Astrocyte (in vitro differentiated cells and primary cell): ENCODE measurements around the gene CDK14.

ENCODE experiments used
- EZH2 ChIP-seq: IDR thresholded peaks from 2 replicates; pipeline ENCODE4 v1.6.1; 2012; ENCODE audit warnings: mild to moderate bottlenecking, low read length, inconsistent platforms; ENCODE audit not compliant: insufficient read depth
- TF ChIP-seq, protein P1 (sequence below): IDR thresholded peaks from 2 replicates; pipeline ENCODE4 v1.5.1; 2011; ENCODE audit warnings: low read depth, mild to moderate bottlenecking, inconsistent platforms, low read length, moderate library complexity; ENCODE audit not compliant: insufficient read depth

DNA sequence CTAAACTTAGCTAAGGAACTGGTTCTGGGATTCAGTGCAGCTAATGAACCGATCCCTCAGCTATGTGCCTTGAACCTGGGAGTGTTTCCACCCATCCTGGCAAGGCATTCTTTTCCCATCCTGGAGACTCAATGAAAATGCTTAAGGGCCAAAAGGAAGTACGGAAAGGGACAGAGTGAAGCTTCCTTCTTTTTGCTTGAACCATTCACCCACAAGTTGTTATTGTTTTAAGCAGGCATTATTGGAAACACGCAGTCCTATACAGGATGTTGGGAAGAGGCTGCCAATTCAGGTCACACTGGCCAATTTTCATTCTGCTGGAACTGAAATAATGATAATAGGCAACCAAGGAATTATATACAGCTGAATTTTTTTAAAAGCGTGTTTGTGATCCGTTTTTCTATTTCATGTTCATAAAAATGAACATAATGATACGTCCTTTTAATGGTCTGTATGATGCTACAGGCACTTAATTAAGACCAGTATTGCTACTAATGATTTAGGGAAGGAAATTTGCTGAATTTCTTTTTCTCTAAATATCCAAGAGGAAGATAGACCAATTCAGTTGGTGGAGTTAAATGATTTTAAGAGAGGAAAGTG lies 610.3 kb downstream of the CDK14 start:
- TF ChIP-seq, protein P1, sequence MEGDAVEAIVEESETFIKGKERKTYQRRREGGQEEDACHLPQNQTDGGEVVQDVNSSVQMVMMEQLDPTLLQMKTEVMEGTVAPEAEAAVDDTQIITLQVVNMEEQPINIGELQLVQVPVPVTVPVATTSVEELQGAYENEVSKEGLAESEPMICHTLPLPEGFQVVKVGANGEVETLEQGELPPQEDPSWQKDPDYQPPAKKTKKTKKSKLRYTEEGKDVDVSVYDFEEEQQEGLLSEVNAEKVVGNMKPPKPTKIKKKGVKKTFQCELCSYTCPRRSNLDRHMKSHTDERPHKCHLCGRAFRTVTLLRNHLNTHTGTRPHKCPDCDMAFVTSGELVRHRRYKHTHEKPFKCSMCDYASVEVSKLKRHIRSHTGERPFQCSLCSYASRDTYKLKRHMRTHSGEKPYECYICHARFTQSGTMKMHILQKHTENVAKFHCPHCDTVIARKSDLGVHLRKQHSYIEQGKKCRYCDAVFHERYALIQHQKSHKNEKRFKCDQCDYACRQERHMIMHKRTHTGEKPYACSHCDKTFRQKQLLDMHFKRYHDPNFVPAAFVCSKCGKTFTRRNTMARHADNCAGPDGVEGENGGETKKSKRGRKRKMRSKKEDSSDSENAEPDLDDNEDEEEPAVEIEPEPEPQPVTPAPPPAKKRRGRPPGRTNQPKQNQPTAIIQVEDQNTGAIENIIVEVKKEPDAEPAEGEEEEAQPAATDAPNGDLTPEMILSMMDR: no peak
- TF ChIP-seq EZH2: no peak
